ENCODE measurements around the gene VWA8.

Gene VWA8

DNA sequence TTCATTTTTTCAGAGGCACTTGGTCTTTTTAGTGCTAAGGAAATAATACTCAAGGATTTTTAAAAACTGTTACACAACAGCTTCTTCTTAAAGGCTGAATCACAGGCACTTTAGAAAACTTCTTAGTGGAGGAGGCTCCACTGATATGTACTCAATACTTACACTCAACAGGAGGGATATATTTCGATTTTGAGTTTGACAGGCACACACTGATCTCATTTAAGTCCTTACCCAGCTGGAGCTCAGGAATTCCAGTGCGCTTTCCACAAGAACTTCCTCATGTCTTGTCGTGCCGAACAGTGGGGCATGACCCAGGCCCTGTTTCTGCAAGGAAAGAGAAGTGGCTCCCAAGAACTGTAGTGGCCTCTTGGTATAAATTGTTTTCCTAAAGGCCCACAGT, 399.7 kb downstream of the VWA8 start:
- no peak overlapping the region for H3K4me2 ChIP-seq (ENCODE audit: low read length)
- H3K27me3 ChIP-seq (ENCODE audit: control insufficient read depth, low read length), result no peaks in the 10 kb centered on the region
- H3K4me1 ChIP-seq (ENCODE audit: control insufficient read depth, low read length), result peaks cover 27% of the 10 kb centered on the region
- no peaks in the 10 kb centered on the region for H4K20me1 ChIP-seq (ENCODE audit: control insufficient read depth, insufficient read depth, low read depth, low read length)
- TF ChIP-seq, protein P1, sequence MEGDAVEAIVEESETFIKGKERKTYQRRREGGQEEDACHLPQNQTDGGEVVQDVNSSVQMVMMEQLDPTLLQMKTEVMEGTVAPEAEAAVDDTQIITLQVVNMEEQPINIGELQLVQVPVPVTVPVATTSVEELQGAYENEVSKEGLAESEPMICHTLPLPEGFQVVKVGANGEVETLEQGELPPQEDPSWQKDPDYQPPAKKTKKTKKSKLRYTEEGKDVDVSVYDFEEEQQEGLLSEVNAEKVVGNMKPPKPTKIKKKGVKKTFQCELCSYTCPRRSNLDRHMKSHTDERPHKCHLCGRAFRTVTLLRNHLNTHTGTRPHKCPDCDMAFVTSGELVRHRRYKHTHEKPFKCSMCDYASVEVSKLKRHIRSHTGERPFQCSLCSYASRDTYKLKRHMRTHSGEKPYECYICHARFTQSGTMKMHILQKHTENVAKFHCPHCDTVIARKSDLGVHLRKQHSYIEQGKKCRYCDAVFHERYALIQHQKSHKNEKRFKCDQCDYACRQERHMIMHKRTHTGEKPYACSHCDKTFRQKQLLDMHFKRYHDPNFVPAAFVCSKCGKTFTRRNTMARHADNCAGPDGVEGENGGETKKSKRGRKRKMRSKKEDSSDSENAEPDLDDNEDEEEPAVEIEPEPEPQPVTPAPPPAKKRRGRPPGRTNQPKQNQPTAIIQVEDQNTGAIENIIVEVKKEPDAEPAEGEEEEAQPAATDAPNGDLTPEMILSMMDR (IDR thresholded peaks at IDR 0.05; ENCODE audit: low read depth, low read length, poor library complexity, severe bottlenecking), result no peak
- TF ChIP-seq EZH2phosphoT487 (IDR thresholded peaks at IDR 0.05; ENCODE audit: borderline replicate concordance, low read length), result no peak
- H3F3A ChIP-seq (ENCODE audit: control insufficient read depth, insufficient read depth), result no peaks in the 10 kb centered on the region
- H3K27ac ChIP-seq (ENCODE audit: low read depth, low read length), result no peak overlapping the region
- no peaks in the 10 kb centered on the region for H3K79me2 ChIP-seq (ENCODE audit: control insufficient read depth, low read length)
- H3K4me3 ChIP-seq (ENCODE audit: low read length), result no peak overlapping the region
- no peaks in the 10 kb centered on the region for H3K9me2 ChIP-seq (replicated peaks; ENCODE audit: control insufficient read depth, low read length)
- H3K9me3 ChIP-seq (ENCODE audit: control insufficient read depth, insufficient read depth, low read length), result no peaks in the 10 kb centered on the region
- no peaks in the 10 kb centered on the region for H3K36me3 ChIP-seq (ENCODE audit: control insufficient read depth, low read length)

DNA sequence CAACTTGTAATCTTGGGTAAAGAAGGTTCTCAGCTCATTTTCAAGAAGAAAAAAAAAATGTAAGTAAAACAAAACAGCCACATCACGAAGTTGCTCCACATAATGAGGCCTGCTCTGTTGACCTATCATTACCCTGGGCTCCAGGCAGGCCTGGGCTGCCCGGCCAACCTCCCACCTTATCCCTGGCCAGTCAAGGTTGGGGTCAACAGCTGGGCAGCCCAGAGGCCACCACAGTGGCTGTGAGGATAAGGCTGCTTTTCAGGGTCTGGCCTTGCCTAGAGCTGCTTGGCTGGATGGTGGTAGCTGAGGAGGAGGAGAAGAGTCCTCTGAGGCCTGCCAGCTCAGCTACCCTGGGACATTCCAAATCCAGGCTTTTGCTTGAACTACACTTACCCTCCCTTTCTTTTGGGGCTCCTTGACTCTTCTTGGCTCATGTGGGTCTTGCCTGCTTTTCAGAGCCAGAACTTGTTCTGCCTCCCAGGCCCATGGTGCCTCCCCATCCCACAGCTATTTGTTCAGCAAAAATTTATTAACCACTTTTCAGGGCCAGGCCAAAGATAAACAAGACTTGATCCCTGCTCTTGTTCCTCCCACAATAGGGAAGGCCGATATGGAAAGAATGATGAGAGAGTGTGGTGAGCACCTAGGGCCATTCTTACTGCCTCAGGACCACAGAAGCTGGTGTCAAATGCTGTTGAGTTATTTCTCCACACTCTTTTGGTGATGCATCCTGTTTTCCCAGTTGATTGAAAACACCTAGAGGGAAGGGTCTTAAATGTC, 401.9 kb downstream of the VWA8 start:
- Histone ChIP-seq H4K20me1 (ENCODE audit: control insufficient read depth, insufficient read depth, low read depth, low read length) (no peaks in the 10 kb centered on the region), H3K9me2 (replicated peaks; ENCODE audit: control insufficient read depth, low read length) (no peaks in the 10 kb centered on the region), H3K9me3 (ENCODE audit: control insufficient read depth, insufficient read depth, low read length) (no peaks in the 10 kb centered on the region), H3K4me2 (ENCODE audit: low read length) (no peak overlapping the region), H3K4me1 (ENCODE audit: control insufficient read depth, low read length) (peaks cover 41% of the 10 kb centered on the region), H3K36me3 (ENCODE audit: control insufficient read depth, low read length) (no peaks in the 10 kb centered on the region), H3K27me3 (ENCODE audit: control insufficient read depth, low read length) (no peaks in the 10 kb centered on the region), H3K4me3 (ENCODE audit: low read length) (no peak overlapping the region), H3K79me2 (ENCODE audit: control insufficient read depth, low read length) (no peaks in the 10 kb centered on the region), H3K27ac (ENCODE audit: low read depth, low read length) (no peak overlapping the region), H3F3A (ENCODE audit: control insufficient read depth, insufficient read depth) (no peaks in the 10 kb centered on the region)
- TF ChIP-seq, protein P1 (IDR thresholded peaks at IDR 0.05; ENCODE audit: low read depth, low read length, poor library complexity, severe bottlenecking), result no peak
- TF ChIP-seq EZH2phosphoT487 (IDR thresholded peaks at IDR 0.05; ENCODE audit: borderline replicate concordance, low read length), result no peak

DNA sequence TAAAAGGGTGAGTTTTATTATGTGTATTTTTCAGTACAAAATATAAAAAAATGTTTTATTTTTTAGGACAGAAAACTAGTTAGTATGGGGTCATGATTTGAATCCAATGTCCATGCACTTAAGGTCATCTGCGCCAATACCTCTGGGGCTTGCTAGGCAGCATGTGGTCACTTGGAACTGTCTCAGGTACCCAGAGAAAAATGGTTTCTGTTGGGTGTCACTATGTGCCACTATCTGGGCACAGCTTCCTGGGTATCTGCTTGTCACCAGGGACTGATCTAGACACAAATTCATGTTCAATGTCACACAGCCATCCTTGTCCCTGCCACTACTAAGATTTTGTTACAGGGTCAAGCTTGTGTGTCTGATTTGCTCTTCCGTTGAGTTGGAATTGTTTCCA, 403.2 kb downstream of the VWA8 start:
- H3K4me1 ChIP-seq (ENCODE audit: control insufficient read depth, low read length), result peaks cover 41% of the 10 kb centered on the region
- no peaks in the 10 kb centered on the region for H3F3A ChIP-seq (ENCODE audit: control insufficient read depth, insufficient read depth)
- no peak overlapping the region for H3K27ac ChIP-seq (ENCODE audit: low read depth, low read length)
- no peaks in the 10 kb centered on the region for H3K79me2 ChIP-seq (ENCODE audit: control insufficient read depth, low read length)
- no peaks in the 10 kb centered on the region for H3K27me3 ChIP-seq (ENCODE audit: control insufficient read depth, low read length)
- H3K36me3 ChIP-seq (ENCODE audit: control insufficient read depth, low read length), result no peaks in the 10 kb centered on the region
- no peak overlapping the region for H3K4me3 ChIP-seq (ENCODE audit: low read length)
- no peaks in the 10 kb centered on the region for H4K20me1 ChIP-seq (ENCODE audit: control insufficient read depth, insufficient read depth, low read depth, low read length)
- no peaks in the 10 kb centered on the region for H3K9me2 ChIP-seq (replicated peaks; ENCODE audit: control insufficient read depth, low read length)
- no peak for TF ChIP-seq EZH2phosphoT487 (IDR thresholded peaks at IDR 0.05; ENCODE audit: borderline replicate concordance, low read length)
- no peak overlapping the region for H3K4me2 ChIP-seq (ENCODE audit: low read length)
- no peaks in the 10 kb centered on the region for H3K9me3 ChIP-seq (ENCODE audit: control insufficient read depth, insufficient read depth, low read length)

DNA sequence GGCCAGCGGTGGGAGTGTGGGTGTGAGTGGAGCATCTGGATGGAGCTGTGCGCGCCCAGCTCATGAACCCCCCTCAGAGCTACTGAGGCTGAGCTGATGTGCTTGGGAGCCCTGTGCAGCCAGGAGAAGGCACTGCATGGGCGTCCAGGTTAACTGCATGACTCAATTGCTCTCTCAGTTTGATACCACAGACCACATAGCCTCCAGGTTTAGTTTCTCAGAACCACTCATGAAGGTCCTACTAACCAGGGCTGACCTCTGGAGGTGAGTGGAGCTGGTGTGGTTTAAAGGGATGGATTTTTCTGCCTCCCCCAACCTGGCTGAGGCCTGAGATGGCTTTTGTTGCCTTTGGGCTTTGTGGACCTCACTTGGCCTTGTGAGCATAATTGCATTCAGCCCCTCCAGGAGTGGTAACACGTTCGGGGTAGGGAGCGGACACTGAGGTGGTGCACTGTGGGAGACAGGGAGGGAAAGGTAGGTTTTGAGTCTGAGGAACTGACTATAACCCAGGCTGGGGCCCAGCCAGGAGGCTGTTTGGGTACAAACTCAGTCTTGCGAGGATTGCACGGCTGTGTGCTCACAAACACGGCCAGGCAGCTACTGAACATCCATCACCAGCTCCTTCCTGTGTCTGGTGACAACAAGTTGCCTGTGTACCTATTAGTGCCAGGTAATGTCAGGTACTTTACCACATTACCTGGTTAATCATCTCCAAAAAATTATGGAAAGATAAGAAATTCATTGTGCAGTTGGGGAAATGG, 406.1 kb downstream of the VWA8 start:
- Histone ChIP-seq H3K4me1 (ENCODE audit: control insufficient read depth, low read length) (peaks cover 55% of the 10 kb centered on the region), H3K9me2 (replicated peaks; ENCODE audit: control insufficient read depth, low read length) (no peaks in the 10 kb centered on the region), H3K36me3 (ENCODE audit: control insufficient read depth, low read length) (no peaks in the 10 kb centered on the region), H3K27ac (ENCODE audit: low read depth, low read length) (peak overlapping the region; percentile 84), H3K4me3 (ENCODE audit: low read length) (peak overlapping the region; percentile 66), H3K27me3 (ENCODE audit: control insufficient read depth, low read length) (no peaks in the 10 kb centered on the region), H3K9me3 (ENCODE audit: control insufficient read depth, insufficient read depth, low read length) (no peaks in the 10 kb centered on the region), H3K4me2 (ENCODE audit: low read length) (peak overlapping the region; percentile 84), H4K20me1 (ENCODE audit: control insufficient read depth, insufficient read depth, low read depth, low read length) (no peaks in the 10 kb centered on the region), H3F3A (ENCODE audit: control insufficient read depth, insufficient read depth) (no peaks in the 10 kb centered on the region), H3K79me2 (ENCODE audit: control insufficient read depth, low read length) (no peaks in the 10 kb centered on the region)
- TF ChIP-seq EZH2phosphoT487 (IDR thresholded peaks at IDR 0.05; ENCODE audit: borderline replicate concordance, low read length), result no peak
- TF ChIP-seq, protein P1 (IDR thresholded peaks at IDR 0.05; ENCODE audit: low read depth, low read length, poor library complexity, severe bottlenecking), result no peak
